B cell (primary cell): ENCODE results near the gene CYP4F3. TPM values are rescaled to one million over a fixed set of nuclear protein-coding genes. Genes with fewer than 3 reads are reported as not detected.
"Not testable (repeated sequence)": the region's sequence is repeated elsewhere in the genome, so short reads cannot be mapped to it uniquely, and the experiment has no call there.

ENCODE experiments used
- ATAC-seq: fragments of 200-7000 bp; cut with Tn5 transposase; one replicate; pipeline ENCODE4 v1.10.0; 2021; ENCODE audit warnings: low read depth, mild to moderate bottlenecking, moderate number of reproducible peaks, moderate library complexity
- CTCF ChIA-PET: fragments of 350-600 bp; sonication (Branson Sonifier 250); formaldehyde crosslinking; loops from one replicate; lab custom pipeline; 2021; ENCODE audit warnings: antibody characterized with exemption, inconsistent platforms; lab: Charles Lee
- POLR2A ChIA-PET: fragments of 350-600 bp; sonication (Branson Sonifier 250); formaldehyde crosslinking; loops from one replicate; lab custom pipeline; 2021; ENCODE audit warnings: antibody characterized with exemption; lab: Charles Lee
- DNase-seq: peaks from one replicate; pipeline ENCODE4 v3.0.0; 2013
- H2AFZ ChIP-seq: 2 replicates; pipeline ENCODE4 v1.6.1; 2012; ENCODE audit warnings: mild to moderate bottlenecking, low read depth, low read length; ENCODE audit not compliant: insufficient read depth, poor library complexity, severe bottlenecking
- H3K27ac ChIP-seq, 2 donors: 1 replicate in 1 of 2; 2 replicates in 1 of 2; pipeline ENCODE4 v1.5.1; 2012 to 2013; ENCODE audit warnings: low read length in 2 of 2, mild to moderate bottlenecking in 2 of 2, moderate library complexity in 1 of 2
- H3K27me3 ChIP-seq, 4 experiments: fragments of 200-600 bp in 1 of 4; sonication (generic) in 1 of 4; replicated peaks in 1 of 4; 1 replicate in 2 of 4; 2 replicates in 2 of 4; pipeline versions ENCODE4 v1.6.1 to v1.7.0; 2013 to 2016; ENCODE audit warnings: low read length in 3 of 4, mild to moderate bottlenecking in 2 of 4, mixed read lengths in 1 of 4, moderate library complexity in 1 of 4; ENCODE audit not compliant: insufficient read depth in 4 of 4, control insufficient read depth in 3 of 4; ENCODE audit errors: control extremely low read depth in 1 of 4
- H3K36me3 ChIP-seq, 2 experiments: replicated peaks in 1 of 2; 1 replicate in 1 of 2; 2 replicates in 1 of 2; pipeline versions ENCODE4 v1.6.1 to v1.7.1; 2013; ENCODE audit warnings: low read length in 1 of 2; ENCODE audit not compliant: insufficient read depth in 2 of 2, control insufficient read depth in 1 of 2; ENCODE audit errors: control extremely low read depth in 1 of 2, extremely low read depth in 1 of 2
- H3K4me1 ChIP-seq, 2 donors: fragments of 200-600 bp in 1 of 2; sonication (generic) in 1 of 2; 1 replicate in 1 of 2; 2 replicates in 1 of 2; pipeline versions ENCODE4 v1.5.1 to v1.6.1; 2013 to 2017; ENCODE audit warnings: low read length in 2 of 2; ENCODE audit not compliant: control insufficient read depth in 2 of 2, insufficient read depth in 2 of 2
- H3K4me2 ChIP-seq: replicated peaks from 2 replicates; pipeline ENCODE3; 2012; ENCODE audit warnings: mild to moderate bottlenecking, low read depth, low read length; ENCODE audit not compliant: poor library complexity, severe bottlenecking
- H3K4me3 ChIP-seq, 5 experiments: fragments of 200-600 bp in 1 of 5; sonication (generic) in 1 of 5; 1 replicate in 3 of 5; 2 replicates in 2 of 5; pipeline versions ENCODE4 v1.5.1 to v1.7.0; 2011 to 2016; ENCODE audit warnings: low read length in 4 of 5, mild to moderate bottlenecking in 4 of 5, low read depth in 2 of 5, control low read depth in 1 of 5, moderate library complexity in 1 of 5; ENCODE audit not compliant: insufficient read depth in 1 of 5; ENCODE audit errors: control extremely low read depth in 1 of 5, extremely low read depth in 1 of 5
- H3K79me2 ChIP-seq: fragments of 200-600 bp; sonication (generic); one replicate; pipeline ENCODE4 v1.6.0; 2016; ENCODE audit warnings: low read length; ENCODE audit not compliant: control insufficient read depth, insufficient read depth
- H3K9ac ChIP-seq: fragments of 200-600 bp; sonication (generic); 2 replicates; pipeline ENCODE4 v1.6.1; 2017; ENCODE audit warnings: mild to moderate bottlenecking, low read length, moderate library complexity
- H3K9me3 ChIP-seq, 3 donors: one replicate each; pipeline versions ENCODE4 v1.6.1 to v1.7.1; 2013; ENCODE audit warnings: low read length in 2 of 3; ENCODE audit not compliant: control insufficient read depth in 2 of 3, insufficient read depth in 1 of 3; ENCODE audit errors: control extremely low read depth in 1 of 3
- H4K20me1 ChIP-seq: 2 replicates; pipeline ENCODE4 v1.6.0; 2012; ENCODE audit warnings: mild to moderate bottlenecking, low read length; ENCODE audit not compliant: insufficient read depth, control insufficient read depth, poor library complexity, severe bottlenecking
- H3K27ac Mint-ChIP-seq: one replicate; pipeline ENCODE4 v1.8.0; 2021; ENCODE audit warnings: mixed read lengths
- H3K27me3 Mint-ChIP-seq: one replicate; pipeline ENCODE4 v1.8.0; 2021; ENCODE audit warnings: mixed read lengths
- H3K4me1 Mint-ChIP-seq: one replicate; pipeline ENCODE4 v1.8.0; 2021; ENCODE audit warnings: mixed read lengths
- H3K4me3 Mint-ChIP-seq: one replicate; pipeline ENCODE4 v1.8.0; 2021; ENCODE audit warnings: mixed read lengths
- H3K9me3 Mint-ChIP-seq: one replicate; pipeline ENCODE4 v1.8.0; 2022; ENCODE audit warnings: mixed read lengths; ENCODE audit not compliant: insufficient read depth
- CTCF ChIP-seq: fragments of 200-600 bp; IDR thresholded peaks from one replicate; pipeline ENCODE4 v1.8.0; 2022; ENCODE audit warnings: antibody characterized with exemption, mild to moderate bottlenecking
- EZH2 ChIP-seq: IDR thresholded peaks from 2 replicates; pipeline ENCODE4 v1.6.1; 2012; ENCODE audit warnings: borderline replicate concordance, low read depth, mild to moderate bottlenecking, moderate library complexity, low read length; ENCODE audit not compliant: insufficient read depth, poor library complexity, severe bottlenecking
- WGBS: methylation state at CpG from one replicate; pipeline ENCODE4 v1.1.5; 2013; ENCODE audit warnings: missing lambda C conversion rate; ENCODE audit not compliant: insufficient coverage; 5-methylcytosine and 5-hydroxymethylcytosine counted together
- intact Hi-C: fragments of 100-400 bp; cut with micrococcal nuclease; formaldehyde crosslinking; loops from one replicate; pipeline ENCODE4 v1.10.0; 2022
- polyA plus RNA-seq: library from polyadenylated mRNA; depleted of rRNA; stranded (reverse); fragments of >200 nt; gene quantifications from 2 replicates; pipeline ENCODE4 v1.2.3, GENCODE V29; 2012
- total RNA-seq, 2 donors: library from RNA; stranded (reverse); fragments of 120-200 nt in 1 of 2; gene quantifications; 1 replicate in 1 of 2; 2 replicates in 1 of 2; pipeline versions ENCODE4 v1.2.3 to v1.2.4, GENCODE V29; 2013 to 2022

CYP4F3 gene
- total and polyA plus RNA-seq, 2 donors (not counting 1 experiment from before 2014, with no cell fraction given): not detected

- H3K9me3 ChIP-seq: peaks cover 0 to 14% (median 0%) of the 10 kb centered on the region in 3 donors
- peaks cover 3 to 16% of the 10 kb centered on the region in 2 donors for H3K4me1 ChIP-seq
- WGBS: 64% methylated on average over 3 of the region's 3 CpGs
- peaks cover 19% of the 10 kb centered on the region for H3K27me3 Mint-ChIP-seq
- intact Hi-C loops: no loop called here
- no peak overlapping the region for H2AFZ ChIP-seq
- H3K27me3 ChIP-seq: peaks cover 0 to 19% (median 0%) of the 10 kb centered on the region in 4 experiments
- H3K4me3 Mint-ChIP-seq: no peak overlapping the region
- H3K4me2 ChIP-seq: no peak overlapping the region
- peaks cover 5% of the 10 kb centered on the region for H3K4me1 Mint-ChIP-seq
- H3K9ac ChIP-seq: no peak overlapping the region
- no peak overlapping the region for H3K27ac Mint-ChIP-seq
- no peaks in the 10 kb centered on the region for H4K20me1 ChIP-seq
- no peaks in the 10 kb centered on the region for H3K9me3 Mint-ChIP-seq
- H3K4me3 ChIP-seq: no peak overlapping the region
- H3K36me3 ChIP-seq: no peaks in the 10 kb centered on the region
- POLR2A ChIA-PET: no interaction called here
- ATAC-seq (no peak), DNase-seq (no peak)
- H3K79me2 ChIP-seq: no peaks in the 10 kb centered on the region
- TF ChIP-seq CTCF (no peak), EZH2 (no peak)
- CTCF ChIA-PET: interaction anchor here (0.7 kb wide), 1 partner anchor 13 kb away, joined by 3 read pairs; no protein-coding TSS in a partner anchor
- H3K27ac ChIP-seq: no peak overlapping the region
Observed at GRCh38 chr19:15644816-15645215, 4.1 kb downstream of the CYP4F3 start.

GRCh38 chr19:15649526-15649925 is 8.8 kb downstream of the CYP4F3 start:
- no peaks in the 10 kb centered on the region for H3K4me1 Mint-ChIP-seq
- H3K27ac ChIP-seq: no peak overlapping the region
- H3K4me2 ChIP-seq: no peak overlapping the region
- no peaks in the 10 kb centered on the region for H3K9me3 Mint-ChIP-seq
- H3K79me2 ChIP-seq: no peaks in the 10 kb centered on the region
- H3K9me3 ChIP-seq: peaks cover 0 to 6% (median 0%) of the 10 kb centered on the region in 3 donors
- DNase-seq: no peak
- no peak overlapping the region for H3K27ac Mint-ChIP-seq
- ATAC-seq: no peak
- no CpG with 5 or more reads among the region's 2 CpGs for WGBS
- H4K20me1 ChIP-seq: no peaks in the 10 kb centered on the region
- H3K4me3 Mint-ChIP-seq: no peak overlapping the region
- no peak overlapping the region for H3K4me3 ChIP-seq
- H3K36me3 ChIP-seq: no peaks in the 10 kb centered on the region
- ChIA-PET POLR2A (no interaction called here), CTCF (no interaction called here)
- no peak overlapping the region for H3K9ac ChIP-seq
- peaks cover 31% of the 10 kb centered on the region for H3K27me3 Mint-ChIP-seq
- intact Hi-C loops: no loop called here
- no peaks in the 10 kb centered on the region for H3K4me1 ChIP-seq
- TF ChIP-seq EZH2: no peak
- TF ChIP-seq CTCF: no peak
- peaks cover 0 to 17% (median 0%) of the 10 kb centered on the region in 4 experiments for H3K27me3 ChIP-seq
- H2AFZ ChIP-seq: no peak overlapping the region

DNA sequence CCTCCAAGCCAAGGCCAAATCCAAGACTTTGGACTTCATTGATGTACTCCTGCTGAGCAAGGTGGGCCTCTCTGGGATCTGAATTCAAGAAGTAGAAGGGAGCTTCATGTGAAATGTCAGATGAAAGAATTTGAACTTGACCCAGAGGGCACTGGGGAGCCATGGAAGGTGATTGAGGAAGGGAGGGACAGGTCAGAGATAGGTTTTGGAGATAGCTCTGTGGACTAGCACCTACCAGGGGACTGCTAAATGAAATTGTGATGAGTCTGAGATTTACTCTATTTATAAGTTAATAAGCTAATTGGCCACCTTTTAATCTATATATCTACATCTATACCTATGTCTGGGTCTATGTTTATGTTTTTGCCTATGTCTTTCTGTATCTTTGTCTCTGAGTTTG is 9.4 kb downstream of the CYP4F3 start:
- DNase-seq, CTCF ChIA-PET, H3K27ac ChIP-seq, H2AFZ ChIP-seq, H3K9ac ChIP-seq, ATAC-seq, POLR2A ChIA-PET, H4K20me1 ChIP-seq, H3K4me3 Mint-ChIP-seq, H3K4me1 Mint-ChIP-seq, intact Hi-C loops, H3K4me2 ChIP-seq, H3K9me3 Mint-ChIP-seq, H3K36me3 ChIP-seq, H3K9me3 ChIP-seq, H3K4me3 ChIP-seq, H3K4me1 ChIP-seq, H3K27ac Mint-ChIP-seq, H3K79me2 ChIP-seq: not testable (repeated sequence)
- peaks cover 0 to 17% (median under 1%) of the 10 kb centered on the region in 4 experiments for H3K27me3 ChIP-seq
- H3K27me3 Mint-ChIP-seq: peaks cover 33% of the 10 kb centered on the region
